HG02763 (cell line): ENCODE data around the gene ABCC1.
A peak's percentile ranks its signal among the peaks of the same experiment; 100 is the strongest.

Experiments
- ATAC-seq: cut with Tn5 transposase; IDR thresholded peaks from one replicate; pipeline ENCODE4 v1.9.1; 2021; ENCODE audit warnings: mild to moderate bottlenecking, moderate library complexity; ENCODE audit not compliant: unreplicated experiment

ABCC1 gene

DNA sequence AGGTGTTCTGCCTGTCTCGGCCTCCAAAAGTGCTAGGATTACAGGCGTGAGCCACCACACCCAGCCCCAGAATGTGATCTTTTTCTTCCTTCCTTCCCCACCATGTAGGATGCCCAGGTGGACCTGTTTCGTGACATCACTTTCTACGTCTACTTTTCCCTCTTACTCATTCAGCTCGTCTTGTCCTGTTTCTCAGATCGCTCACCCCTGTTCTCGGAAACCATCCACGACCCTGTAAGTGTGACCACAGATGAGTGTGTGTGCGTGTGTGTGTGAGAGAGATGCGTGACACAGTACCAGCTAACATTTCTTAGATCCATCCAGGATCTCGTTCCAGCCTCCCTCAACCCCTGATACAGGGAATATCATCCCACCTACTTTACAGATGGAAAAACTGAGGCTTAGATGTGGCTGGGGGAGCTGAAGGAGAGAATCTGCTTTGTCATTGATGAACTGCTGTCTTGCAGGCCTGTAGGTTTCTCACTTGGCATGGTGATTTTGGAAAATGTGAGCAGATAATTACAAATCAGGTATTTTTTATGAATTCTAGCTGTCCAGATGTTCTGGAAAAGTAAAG lies 67.1 kb downstream of the ABCC1 start:
- ATAC-seq: no peak

DNA sequence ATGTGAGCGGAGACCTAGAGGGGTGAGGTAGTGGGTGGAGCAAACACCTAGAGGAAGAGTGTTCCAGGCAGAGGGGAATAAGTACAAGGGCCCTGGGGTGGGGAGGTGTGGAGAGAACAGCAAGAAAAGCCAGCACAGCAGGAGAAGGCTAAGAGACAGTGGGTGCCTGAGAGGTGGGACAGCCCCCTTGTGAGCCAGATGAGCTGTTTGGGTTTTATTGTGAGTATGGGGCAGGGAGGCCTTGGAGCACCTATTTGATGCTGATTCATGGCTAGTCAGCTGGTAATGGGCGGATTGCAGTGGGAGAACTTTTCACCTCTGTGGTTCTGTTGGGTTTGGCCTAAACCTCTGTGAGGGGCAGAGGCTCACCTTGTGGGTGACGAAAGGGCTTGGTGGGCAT lies 68.4 kb downstream of the ABCC1 start:
- ATAC-seq: no peak

DNA sequence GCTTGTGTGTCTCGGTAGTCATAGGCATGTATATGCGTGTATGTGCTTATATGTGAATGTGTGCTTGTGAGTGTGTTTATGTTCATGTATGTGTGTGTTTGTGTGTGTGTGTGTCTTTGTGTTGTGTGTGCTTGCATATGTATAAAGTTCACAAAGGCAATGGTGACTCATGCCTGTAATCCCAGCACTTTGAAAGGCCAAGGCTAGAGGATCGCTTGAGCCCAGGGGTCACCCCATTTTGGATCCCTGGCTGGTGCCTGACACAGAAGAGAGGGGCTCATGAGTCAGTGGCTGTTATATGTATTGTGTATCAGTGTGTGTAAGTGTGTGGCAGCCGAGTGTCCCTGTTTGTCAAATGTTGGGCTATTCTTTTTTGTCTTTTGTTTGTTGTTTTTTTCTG lies 69.3 kb downstream of the ABCC1 start:
- ATAC-seq: no peak

DNA sequence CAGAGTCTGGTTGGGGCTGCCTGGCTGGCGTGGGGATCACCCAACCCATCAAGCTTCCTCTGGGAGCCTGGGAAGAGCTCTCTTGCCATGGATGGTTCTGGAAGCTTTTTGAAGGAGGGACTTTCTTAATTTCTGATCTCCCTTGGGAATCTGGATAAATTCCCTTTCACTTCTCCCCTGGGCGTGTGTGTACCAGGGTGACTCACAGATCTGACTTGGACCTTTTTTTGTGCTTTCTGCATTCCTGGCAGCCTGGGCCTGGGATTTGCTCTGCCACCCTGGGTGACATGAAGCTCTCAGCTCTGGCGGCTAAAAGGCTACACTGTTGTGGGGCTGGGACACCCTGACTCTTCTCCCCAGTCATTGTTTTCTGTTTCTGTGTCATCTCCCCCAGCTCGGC lies 70.1 kb downstream of the ABCC1 start:
- no peak for ATAC-seq

DNA sequence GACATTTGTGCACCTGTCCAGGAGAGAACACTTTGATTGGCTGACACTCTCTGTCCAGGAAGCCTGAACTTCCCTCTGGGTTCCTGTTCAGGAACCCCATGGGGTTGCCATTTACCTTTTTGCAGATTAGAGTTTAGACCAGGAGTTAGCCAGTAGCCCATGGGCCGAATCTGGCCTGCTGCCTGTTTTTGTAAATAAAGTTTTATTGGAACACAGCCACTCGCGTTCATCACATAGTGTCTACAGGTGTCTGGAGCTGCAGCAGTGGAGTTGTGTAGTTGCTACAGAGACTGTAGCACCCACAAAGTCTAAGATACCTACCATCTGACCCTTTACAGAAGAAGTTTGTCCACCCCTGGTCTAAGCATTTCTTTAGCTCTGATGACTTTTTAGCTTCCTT lies 70.9 kb downstream of the ABCC1 start:
- no peak for ATAC-seq

DNA sequence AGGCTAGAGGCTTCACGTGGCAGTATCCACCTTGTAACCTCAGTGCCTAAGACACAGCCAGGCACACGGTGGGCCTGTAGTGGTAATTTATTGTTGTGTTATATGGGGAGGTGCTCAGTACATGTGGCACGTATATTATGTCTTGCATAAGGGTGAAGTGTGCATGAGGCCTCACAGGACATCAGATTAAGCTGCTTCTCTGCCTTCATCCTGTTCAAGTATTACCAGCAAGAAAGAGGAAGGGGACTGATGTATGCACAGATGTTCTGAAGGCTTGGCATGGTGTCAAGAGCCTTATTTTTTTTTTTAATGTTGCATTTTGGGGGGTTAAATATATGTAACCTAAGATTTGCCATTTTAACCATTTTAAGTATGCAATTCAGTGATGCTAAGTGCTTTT lies 71.6 kb downstream of the ABCC1 start:
- no peak for ATAC-seq

DNA sequence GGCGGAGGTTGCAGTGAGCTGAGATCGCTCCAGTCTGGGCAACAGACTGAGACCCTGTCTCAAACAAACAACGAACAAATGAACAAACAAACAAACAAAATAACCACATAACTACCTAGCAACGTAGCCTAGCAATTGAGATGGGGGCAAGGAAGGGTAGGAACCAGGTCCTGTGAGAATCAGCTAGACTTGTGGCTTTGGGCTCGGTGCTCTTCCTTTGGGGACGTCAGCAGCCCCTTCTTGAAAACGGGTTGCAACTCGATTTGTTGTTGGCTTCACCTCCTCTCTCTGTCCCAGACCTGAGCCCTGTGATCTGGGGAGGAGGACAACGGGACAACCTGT lies 72.2 kb downstream of the ABCC1 start:
- ATAC-seq: no peak

DNA sequence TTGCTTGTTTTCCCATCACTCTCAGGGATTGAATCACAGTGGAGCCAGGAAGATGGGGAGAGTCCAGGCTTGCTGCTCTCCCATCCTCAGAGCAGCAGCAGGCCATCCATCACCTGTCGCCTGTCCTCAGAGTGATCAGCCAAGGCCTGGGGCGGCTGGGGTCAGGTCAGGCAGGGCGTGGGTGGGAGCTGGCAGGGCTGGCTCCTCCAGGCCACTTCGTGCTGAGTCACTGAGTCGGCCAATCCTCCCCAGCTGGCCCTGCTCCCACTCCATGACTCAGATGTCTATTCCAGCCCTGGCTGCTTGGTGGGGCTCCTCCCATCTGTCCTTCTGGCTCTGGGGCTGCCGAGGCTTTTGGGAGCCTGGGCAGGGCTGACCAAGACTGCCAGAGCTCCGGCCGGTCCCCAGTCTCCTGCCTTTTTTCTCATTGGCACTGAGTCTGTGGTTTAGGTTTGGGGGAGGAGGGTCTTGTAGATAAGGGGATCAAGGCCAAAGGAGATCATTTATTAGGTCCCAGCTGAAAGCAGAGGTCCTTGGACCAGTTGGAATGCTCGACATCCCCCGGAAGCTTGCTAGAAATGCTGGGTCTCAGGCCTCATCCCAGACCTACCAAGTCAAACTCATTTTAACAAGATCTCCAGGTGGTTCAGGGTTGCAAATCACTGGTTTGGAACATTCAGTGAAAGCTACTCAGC lies 72.7 kb downstream of the ABCC1 start:
- no peak for ATAC-seq

DNA sequence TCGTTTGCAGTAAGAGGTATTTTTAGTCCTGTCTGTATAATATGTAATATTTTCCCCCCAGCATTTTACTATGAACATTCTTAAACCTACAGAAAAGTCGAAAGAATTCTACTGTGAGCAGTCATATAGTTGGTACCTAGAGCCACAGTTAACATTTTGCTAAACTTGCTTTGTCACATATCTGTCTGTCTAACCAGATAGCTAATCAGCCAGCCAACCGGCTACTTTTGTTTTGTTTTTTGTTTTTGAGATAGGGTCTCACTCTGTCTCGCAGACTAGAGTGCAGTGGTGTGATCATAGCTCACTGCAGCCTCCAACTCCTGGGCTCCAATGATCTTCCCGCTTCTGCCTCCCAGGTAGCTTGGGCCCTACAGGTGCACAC lies 73.3 kb downstream of the ABCC1 start:
- ATAC-seq: no peak

DNA sequence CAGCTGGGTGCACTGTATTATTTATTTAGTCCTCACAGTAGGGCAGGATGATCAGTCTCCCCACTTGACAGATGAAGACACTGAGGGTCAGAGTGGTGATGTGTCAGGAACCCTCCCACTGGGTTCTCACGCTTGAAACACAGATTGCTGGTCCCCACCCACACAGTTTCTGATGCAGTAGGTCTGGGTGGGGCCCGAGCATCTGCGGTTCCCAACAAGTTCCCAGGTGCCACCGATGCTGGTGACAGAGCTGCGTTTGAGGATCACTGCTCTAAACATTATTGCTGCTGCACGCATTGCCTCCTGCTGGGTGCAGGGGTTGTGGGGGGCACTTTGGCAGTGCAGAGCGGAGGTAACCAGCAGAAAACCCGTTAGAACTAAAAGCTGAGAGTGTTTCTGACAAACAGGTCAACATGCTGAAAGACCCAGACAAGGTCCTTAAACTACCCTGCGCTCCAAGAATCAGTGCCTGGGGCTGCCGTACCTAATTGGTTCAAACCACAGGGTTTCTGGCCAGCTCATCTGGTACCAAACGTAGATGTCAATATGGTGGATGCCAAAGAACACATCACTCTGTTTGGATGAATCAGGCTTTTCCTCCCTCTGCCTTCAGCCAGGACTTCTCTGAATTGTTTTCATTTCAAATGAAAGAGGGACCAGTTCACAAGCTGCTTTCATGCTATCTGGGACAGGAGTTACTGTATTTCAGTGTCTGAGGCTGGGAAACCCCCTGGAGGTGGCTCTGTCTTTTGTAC lies 76.0 kb downstream of the ABCC1 start:
- ATAC-seq: peak; percentile 61

DNA sequence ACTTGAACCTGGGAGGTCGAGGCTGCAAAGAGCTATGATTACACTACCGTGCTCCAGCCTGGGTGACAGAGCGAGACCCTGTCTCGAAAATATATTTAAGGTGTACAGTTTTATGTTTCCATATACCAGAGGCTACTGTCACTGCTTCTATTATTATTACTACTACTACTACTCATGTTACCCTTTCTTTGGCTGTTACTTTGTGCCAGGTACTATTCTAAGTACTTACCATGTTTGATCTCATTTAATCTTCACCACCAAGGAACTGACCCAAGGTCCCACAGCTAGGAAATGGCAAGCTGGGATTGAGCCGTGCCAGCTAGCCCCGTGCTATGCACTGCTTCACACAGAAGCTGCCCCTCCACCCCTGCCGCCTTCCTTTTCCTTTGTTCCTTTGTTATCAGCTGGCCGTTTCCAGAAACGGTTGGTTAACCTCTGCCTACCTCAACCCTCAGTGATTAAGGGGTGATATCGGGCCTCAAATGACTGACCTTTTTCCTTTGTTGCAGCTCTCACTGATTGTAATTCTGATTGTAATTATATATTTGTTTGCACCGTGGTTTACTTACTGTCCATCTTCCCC lies 78.4 kb downstream of the ABCC1 start:
- no peak for ATAC-seq

DNA sequence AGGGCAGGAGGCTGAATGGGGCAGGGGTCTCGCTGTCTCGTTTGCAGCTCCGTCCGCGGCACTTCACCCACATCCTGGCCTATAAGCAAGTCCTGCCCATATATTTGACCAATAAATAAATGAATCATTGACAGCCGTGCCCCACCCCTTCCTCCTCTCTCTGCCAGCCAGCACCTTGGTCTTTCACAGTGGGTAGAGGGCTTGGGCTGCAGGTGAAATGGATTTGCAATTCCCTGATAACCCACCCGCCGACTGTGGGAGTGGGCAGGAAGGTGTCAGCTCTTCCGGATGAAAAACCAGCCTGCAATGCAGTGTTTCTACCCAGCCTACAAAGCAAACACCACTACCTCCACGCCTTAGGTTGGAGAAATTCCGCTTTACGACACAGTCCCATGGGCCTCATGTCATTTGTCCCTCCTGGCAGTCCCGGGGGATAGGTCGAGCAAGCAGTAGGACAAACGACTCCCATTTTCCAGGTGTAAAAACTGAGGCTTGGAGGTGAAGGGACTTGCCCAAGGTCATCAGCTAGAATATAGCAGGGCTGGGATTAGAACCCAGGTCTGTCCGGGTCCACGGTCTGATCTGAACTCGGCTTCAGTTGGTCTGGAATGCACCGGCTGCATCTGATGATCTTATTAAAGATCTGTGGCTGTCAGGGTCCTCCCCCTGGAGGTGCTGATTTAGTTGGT lies 79.0 kb downstream of the ABCC1 start:
- ATAC-seq: no peak

DNA sequence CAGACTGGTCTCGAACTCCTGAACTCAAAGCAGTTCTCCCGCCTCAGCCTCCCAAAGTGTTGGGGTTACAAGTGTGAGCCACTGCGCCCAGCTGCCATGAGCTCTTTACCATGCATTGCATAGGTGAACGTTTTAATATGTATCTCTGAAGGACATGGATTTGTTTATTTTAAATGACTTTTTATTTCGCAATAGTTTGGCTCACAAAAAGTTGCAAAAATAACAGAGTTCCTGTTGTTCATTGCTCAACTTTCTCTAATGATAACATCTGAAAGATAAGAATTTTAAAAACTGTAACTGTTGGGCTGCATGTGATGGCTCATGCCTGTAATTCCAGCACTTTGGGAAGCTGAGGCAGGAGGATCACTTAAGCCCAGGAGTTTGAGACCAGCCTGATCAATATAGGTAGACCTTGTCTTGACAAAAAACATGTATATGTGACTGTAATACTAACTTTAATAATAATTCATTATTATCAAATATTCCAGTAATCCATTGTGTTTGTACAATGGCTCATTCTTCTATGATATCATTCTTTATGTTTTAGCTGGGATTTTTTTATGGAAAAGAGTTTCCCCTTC lies 80.1 kb downstream of the ABCC1 start:
- ATAC-seq: no peak

DNA sequence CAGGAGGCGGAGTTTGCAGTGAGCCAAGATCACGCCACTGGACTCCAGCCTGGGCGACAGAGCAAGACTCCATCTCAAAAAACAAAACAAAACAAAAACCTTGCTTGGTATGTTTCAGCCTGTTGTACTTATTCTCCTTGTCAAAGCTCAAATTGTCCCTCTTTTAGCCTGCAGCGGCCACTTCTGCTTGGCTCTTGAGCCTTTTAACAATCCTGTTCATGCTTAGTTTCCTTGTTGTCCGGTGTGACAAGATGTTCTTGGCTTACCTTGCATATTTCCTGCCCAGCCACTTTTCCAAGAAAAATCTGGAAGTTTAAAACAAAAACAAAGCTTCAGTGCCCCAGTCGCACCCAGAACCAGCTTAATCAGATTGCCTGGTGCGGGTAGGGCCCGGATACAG lies 81.0 kb downstream of the ABCC1 start:
- no peak for ATAC-seq

DNA sequence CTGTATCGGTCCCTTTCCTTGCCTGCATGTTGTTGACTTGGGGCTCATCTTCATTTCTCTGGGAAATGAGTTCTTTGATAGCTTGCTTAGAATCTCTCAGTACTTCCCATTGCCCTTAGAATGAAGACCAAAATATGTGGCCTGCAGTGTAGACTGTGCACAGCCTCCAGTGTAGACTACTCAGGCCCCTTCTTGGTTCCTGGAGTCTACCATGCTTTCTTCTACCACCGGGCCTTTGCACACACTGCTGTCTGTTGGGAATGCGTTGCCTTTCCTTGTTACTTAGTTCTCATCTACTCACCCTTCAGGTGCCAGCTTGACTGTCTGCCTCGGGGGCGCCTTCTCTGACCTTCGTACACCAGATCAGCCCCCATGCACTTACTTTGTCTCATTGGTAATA lies 82.0 kb downstream of the ABCC1 start:
- no peak for ATAC-seq

DNA sequence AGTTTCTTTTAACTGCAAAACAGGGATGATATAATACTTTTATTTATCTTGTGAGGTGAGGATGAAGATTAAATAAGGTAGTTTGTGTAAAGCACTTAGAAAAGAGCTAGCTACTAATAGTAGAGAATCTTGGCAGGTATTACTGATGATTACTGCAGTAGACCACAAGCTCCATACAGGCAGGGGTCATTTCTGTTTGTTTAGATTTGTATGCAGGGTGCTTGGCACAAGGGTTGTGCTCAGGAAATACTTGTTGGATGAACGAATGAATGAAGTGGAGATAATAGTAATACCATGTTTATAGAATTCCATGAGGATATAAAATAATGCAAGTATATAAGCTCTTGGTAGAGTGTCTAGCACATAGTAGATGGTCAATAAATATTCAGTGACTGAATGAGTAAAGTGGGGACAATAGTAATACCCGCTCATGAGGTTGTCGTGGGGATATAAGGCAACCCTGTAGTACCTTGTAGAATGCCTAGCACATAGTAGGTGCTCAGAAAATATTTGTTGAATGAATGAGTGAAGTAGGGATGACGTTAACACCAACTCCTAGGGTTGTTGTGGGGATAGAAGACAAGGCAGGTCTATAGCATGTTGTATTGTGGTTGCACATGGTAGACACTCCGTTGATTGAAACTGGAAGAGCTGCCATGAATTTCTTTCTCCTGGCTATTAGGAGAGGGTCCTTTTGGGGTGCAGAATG lies 83.0 kb downstream of the ABCC1 start:
- no peak for ATAC-seq

DNA sequence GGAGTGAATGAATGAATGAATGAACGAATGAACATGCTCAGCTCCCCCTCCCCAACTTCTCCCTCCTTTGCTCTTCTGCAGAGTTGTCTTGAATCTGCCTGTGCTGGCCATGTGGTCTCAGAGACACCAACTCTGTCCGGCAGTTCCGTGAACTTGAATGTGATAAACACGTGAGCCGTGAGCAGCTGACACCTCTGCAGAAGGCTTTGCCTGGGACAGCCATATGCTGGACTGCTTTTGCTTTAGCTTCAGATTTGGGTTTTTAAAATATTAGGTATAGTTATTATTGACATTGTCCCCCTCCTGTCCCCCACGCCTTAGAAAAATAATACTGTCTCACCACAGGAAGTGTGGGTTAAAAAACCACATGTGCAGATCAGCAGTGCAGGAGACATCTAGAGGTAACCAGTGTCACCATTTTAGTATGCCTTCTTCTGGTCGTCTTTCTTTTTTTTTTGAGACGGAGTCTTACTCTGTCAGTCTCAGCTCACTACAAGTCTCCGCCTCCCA lies 83.8 kb downstream of the ABCC1 start:
- ATAC-seq: no peak

DNA sequence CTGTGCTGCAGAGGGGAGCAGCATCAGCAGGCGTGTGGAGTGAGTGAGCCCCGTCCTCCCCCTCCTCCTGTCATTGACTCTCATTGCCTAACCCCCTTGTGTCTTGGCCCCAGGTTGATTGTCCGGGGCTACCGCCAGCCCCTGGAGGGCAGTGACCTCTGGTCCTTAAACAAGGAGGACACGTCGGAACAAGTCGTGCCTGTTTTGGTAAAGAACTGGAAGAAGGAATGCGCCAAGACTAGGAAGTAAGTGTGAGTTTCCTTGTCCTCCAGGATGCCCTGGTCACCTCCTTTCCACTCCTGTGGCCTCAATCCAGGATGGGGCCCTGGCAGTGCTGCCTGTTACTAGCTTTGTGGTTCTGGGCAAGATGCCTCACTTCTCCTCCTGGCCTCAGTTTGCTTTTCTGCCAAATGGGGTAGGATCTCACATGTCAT lies 87.0 kb downstream of the ABCC1 start:
- no peak for ATAC-seq

DNA sequence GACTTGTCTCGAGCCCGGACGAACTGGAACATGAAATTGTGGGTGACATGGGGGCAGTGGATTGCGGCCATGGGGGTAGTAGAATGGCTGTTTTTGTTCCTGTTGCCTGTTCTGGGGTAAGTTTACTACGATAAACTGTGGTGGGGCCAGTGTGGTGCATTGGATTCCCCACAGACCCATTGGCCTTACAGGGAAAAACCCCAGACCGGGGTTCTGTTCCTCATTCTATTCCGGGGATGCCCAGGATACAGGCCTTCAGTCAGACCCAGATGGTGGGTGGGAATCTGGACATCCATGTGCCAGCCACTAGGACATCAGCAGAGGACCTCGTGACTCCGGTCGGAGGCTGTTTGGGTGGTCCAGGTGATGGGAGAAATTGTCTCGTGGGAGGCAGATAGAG lies 88.1 kb downstream of the ABCC1 start:
- ATAC-seq: no peak

DNA sequence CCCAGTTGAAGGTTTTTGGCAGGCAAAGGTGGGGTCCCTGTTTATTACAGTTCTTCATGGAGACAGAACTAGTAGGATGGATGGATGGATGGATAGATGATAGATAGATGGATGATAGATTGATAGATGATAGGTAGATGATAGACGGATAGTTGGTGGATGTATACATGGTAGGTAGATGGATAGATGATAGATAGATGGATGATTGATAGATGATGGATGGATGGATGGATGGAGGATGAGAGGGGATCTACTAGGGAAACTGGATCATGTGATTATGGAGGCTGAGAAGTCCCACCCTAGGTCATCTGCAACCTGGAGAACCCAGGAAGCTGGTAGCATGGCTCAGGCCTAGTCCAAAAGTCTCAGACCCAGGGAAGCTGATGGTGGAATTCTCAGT lies 88.6 kb downstream of the ABCC1 start:
- ATAC-seq: no peak
